Stomach smooth muscle (tissue), 2 donors: ENCODE measurements around the gene XRN2.

ENCODE experiments used
- H3K27ac ChIP-seq: one replicate; pipeline ENCODE4 v1.7.0; 2013; ENCODE audit warnings: mild to moderate bottlenecking, low read length, inconsistent platforms
- H3K27me3 ChIP-seq, 2 donors: one replicate each; pipeline ENCODE4 v1.7.0; 2013; ENCODE audit warnings: low read length in 2 of 2; ENCODE audit not compliant: insufficient read depth in 2 of 2, control insufficient read depth in 1 of 2
- H3K36me3 ChIP-seq, 2 donors: one replicate each; pipeline ENCODE4 v1.7.0; 2013; ENCODE audit warnings: low read length in 2 of 2; ENCODE audit not compliant: control insufficient read depth in 2 of 2, insufficient read depth in 2 of 2
- H3K4me1 ChIP-seq: one replicate; pipeline ENCODE4 v1.7.0; 2013; ENCODE audit warnings: low read length; ENCODE audit not compliant: control insufficient read depth, insufficient read depth
- H3K4me3 ChIP-seq, 2 donors: one replicate each; pipeline ENCODE4 v1.7.0; 2013; ENCODE audit warnings: low read length in 2 of 2
- H3K9ac ChIP-seq, 2 donors: one replicate each; pipeline ENCODE4 v1.7.0; 2013; ENCODE audit warnings: low read length in 2 of 2, mild to moderate bottlenecking in 1 of 2
- H3K9me3 ChIP-seq, 2 donors: one replicate each; pipeline ENCODE4 v1.7.0; 2013; ENCODE audit warnings: low read length in 2 of 2; ENCODE audit not compliant: control insufficient read depth in 2 of 2
- donor health status: healthy.
- donor health status: Pancreatic carcinoma.

Gene XRN2

DNA sequence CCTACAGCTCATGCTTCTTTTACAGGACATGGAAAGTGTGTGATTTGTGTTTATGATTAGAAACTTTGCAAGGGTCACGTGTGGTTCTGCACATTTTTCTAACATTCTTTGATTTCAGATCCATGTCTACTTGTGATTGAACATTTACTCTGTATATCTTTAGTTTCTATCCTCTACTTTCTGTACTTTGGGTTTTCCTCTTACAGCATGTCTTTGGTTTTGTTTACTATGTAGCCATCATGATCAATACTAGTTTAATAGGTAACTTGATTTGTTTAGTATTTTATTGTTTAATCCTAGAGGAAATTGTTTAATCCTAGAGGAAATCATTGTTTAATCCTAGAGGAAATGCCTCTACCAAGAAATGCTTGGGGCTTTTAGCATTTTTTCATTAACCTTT lies 41.8 kb downstream of the XRN2 start:
- Histone ChIP-seq H3K36me3 (peaks cover 23 to 45% of the 10 kb centered on the region in 2 donors), H3K27ac (no peak overlapping the region), H3K4me3 (no peak overlapping the region), H3K27me3 (no peaks in the 10 kb centered on the region), H3K4me1 (no peaks in the 10 kb centered on the region), H3K9ac (no peak overlapping the region), H3K9me3 (no peaks in the 10 kb centered on the region)

DNA sequence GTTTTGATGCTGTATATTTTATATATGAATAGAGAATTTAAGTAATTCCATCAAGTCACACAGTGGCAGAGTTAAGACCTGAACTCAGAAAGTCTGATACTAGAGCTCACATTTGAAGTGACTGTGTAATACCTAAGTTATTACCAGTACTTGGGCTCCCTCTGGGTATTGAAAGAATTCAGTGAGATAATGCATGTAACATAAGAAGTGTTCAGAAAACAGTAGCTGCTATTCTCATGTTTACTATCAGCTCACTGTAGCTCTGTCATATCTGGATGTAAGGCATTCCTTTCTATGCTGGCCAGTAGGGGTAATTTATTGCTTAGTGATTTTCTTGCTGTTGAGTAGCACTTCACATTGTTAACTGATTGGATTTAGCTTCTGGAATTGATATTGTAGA lies 49.6 kb downstream of the XRN2 start:
- Histone ChIP-seq H3K4me1 (no peaks in the 10 kb centered on the region), H3K9me3 (no peaks in the 10 kb centered on the region), H3K36me3 (peaks cover 10 to 23% of the 10 kb centered on the region in 2 donors), H3K27me3 (no peaks in the 10 kb centered on the region), H3K4me3 (no peak overlapping the region), H3K9ac (no peak overlapping the region), H3K27ac (no peak overlapping the region)

DNA sequence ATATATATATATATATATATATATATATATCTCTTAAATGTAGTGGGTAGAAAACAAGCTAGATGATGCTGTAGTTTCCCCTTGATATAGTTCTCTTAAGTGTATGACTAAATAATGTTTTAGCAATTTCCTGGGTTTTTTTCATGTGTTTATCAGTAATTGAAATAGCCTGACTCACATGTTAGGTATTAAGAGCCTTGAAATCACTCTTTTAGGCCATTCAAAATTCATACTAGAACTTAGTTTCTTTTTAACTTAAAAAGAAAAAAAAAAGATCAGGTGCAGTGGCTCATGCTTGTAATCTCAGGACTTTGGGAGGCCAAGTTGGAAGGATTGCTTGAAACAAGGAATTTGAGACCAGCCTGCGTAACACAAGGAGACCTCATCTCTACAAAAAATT lies 50.1 kb downstream of the XRN2 start:
- Histone ChIP-seq H3K4me3 (no peak overlapping the region), H3K4me1 (no peaks in the 10 kb centered on the region), H3K36me3 (peaks cover 13 to 25% of the 10 kb centered on the region in 2 donors), H3K9ac (no peak overlapping the region), H3K27me3 (no peaks in the 10 kb centered on the region), H3K9me3 (no peaks in the 10 kb centered on the region), H3K27ac (no peak overlapping the region)

DNA sequence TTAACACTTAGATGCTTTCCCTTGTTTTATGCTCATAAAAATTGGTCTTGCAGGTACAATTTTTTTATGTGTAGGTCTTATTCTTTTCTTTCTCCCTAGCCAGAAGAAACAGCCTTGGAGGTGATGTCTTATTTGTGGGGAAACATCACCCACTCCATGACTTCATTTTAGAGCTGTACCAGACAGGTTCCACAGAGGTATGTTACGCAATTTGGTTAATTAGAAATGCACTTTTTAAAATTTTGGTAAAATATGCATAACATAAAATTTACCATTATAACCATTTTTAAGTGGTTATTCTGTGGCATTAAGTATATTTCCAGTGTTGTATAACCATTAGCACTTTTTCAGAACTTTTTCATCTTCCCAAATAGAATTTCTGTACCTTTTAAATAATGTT lies 52.9 kb downstream of the XRN2 start:
- H3K36me3 ChIP-seq: peaks cover 16 to 28% of the 10 kb centered on the region in 2 donors
- H3K27ac ChIP-seq: no peak overlapping the region
- no peak overlapping the region for H3K4me3 ChIP-seq
- no peaks in the 10 kb centered on the region for H3K27me3 ChIP-seq
- no peak overlapping the region for H3K9ac ChIP-seq
- H3K9me3 ChIP-seq: no peaks in the 10 kb centered on the region
- H3K4me1 ChIP-seq: no peaks in the 10 kb centered on the region

DNA sequence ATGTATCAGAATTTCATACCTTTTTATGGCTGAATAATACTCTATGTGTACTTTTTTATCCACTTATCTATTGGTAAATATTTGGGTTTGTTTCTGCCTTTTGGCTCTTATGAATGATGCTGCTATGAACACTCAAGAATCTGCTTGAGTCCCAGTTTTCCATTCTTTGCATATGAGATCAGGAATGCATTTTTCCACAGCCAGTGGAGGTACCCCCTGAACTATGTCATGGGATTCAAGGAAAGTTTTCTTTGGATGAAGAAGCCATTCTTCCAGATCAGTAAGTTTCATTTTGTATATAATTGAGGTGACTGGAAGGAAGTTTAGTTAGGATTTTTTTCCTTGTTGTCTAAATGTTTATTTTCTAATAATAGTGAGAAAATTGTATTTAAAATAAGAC lies 53.3 kb downstream of the XRN2 start:
- Histone ChIP-seq H3K36me3 (peaks cover 16 to 28% of the 10 kb centered on the region in 2 donors), H3K27ac (no peak overlapping the region), H3K4me1 (no peaks in the 10 kb centered on the region), H3K4me3 (no peak overlapping the region), H3K27me3 (no peaks in the 10 kb centered on the region), H3K9ac (no peak overlapping the region), H3K9me3 (no peaks in the 10 kb centered on the region)

DNA sequence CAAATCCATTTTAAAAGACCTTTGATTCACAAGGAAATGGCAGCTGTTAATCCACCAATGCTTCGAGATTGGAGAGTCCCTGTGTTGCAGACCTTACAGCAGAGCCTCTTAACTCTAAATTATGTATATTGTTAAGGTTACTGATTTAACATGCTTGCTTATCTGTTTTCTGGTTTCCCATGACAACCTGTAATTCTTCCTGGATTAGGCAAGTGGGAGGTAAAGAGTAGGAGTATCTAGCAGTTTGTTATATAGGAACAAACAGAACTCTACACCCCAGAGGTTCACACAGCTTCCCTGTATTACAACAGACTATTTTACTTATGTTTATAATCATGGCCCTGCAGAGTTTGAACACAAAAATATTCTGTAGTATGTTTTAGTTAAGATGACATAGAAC lies 54.7 kb downstream of the XRN2 start:
- Histone ChIP-seq H3K27me3 (no peaks in the 10 kb centered on the region), H3K9ac (no peak overlapping the region), H3K4me3 (no peak overlapping the region), H3K27ac (no peak overlapping the region), H3K9me3 (no peaks in the 10 kb centered on the region), H3K36me3 (peaks cover 21 to 33% of the 10 kb centered on the region in 2 donors), H3K4me1 (no peaks in the 10 kb centered on the region)

DNA sequence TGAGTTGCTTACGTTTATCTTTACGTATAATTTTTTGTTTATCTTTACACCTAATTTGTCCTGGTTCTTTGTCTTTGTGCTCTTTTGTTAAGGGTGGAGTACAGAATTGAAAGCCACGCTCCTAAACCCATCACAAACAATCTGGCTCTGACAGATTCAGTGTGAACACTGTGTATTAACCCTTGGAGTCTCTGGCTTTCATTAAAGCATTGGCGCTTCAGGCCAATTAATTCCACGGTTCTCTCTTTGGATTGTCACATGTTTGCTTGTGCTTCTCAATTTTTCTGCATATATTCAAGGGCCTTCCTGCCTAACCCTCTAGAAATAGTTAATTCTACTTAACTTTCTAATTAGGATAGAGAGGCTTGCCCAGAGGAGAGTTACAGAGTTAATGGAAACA lies 55.6 kb downstream of the XRN2 start:
- Histone ChIP-seq H3K36me3 (peaks cover 24 to 40% of the 10 kb centered on the region in 2 donors), H3K9me3 (no peaks in the 10 kb centered on the region), H3K9ac (no peak overlapping the region), H3K27ac (no peak overlapping the region), H3K4me1 (no peaks in the 10 kb centered on the region), H3K4me3 (no peak overlapping the region), H3K27me3 (no peaks in the 10 kb centered on the region)

DNA sequence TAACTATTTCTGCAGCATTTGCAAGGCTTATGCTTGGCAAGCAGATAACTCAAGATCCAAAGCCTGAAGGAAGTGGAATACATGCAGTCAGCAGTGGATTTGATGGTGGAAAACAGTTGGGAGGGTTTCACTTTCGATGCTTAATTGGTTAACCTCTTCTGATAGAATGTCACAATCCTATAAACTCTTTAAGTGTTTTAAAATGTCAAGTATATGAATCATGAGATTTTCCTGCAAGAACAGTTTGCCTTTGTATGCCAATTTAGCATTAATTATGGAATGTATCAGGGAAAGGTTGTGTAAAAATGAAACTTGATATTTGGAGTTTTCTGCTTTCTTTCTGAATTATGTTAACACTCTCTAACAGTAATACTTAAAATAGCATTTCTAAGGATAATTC lies 57.6 kb downstream of the XRN2 start:
- peaks cover 22 to 45% of the 10 kb centered on the region in 2 donors for H3K36me3 ChIP-seq
- no peaks in the 10 kb centered on the region for H3K9me3 ChIP-seq
- no peaks in the 10 kb centered on the region for H3K4me1 ChIP-seq
- H3K4me3 ChIP-seq: no peak overlapping the region
- no peak overlapping the region for H3K27ac ChIP-seq
- H3K27me3 ChIP-seq: no peaks in the 10 kb centered on the region
- H3K9ac ChIP-seq: no peak overlapping the region

DNA sequence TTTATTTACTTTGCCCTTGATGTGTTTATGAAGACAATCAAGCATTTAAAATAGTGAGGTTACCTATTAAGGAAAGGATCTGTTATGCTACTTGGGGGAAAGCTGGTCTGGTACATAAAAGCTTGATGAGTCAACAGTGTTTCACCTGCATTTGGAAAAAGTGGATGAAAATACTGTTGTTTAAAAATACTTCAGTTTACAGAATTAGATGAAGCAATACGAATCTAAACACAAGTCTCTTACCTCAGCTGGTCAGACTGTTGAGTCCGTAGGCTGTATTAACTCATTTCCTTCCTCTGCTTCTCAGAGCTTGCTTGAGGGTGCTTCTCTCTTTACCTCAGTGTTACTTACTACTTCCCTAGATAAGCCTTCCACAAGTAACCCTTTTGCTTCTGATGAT lies 58.1 kb downstream of the XRN2 start:
- Histone ChIP-seq H3K4me1 (no peaks in the 10 kb centered on the region), H3K4me3 (no peak overlapping the region), H3K27me3 (no peaks in the 10 kb centered on the region), H3K27ac (no peak overlapping the region), H3K9me3 (no peaks in the 10 kb centered on the region), H3K36me3 (peaks cover 22 to 45% of the 10 kb centered on the region in 2 donors), H3K9ac (no peak overlapping the region)

DNA sequence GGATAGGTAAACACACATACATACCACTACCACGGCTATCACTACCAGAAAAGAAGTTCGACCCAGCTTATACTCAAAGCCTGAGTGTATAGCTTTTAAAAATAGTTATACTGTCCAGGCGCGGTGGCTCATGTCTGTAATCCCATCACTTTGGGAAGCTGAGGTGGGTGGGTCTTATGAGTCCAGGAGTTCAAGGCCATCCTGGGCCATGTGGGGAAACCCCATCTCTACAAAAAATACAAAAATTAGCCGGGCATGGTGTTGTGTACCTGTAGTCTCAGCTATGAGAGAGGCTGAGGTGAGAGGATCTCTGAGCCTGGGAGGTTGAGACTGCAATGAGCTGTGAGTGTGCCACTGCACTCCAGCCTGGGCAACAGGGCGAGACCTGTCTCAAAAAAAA lies 61.3 kb downstream of the XRN2 start:
- Histone ChIP-seq H3K27me3 (no peaks in the 10 kb centered on the region), H3K9me3 (no peaks in the 10 kb centered on the region), H3K4me1 (no peaks in the 10 kb centered on the region), H3K9ac (no peak overlapping the region), H3K4me3 (no peak overlapping the region), H3K27ac (no peak overlapping the region), H3K36me3 (peaks cover 19 to 41% of the 10 kb centered on the region in 2 donors)

DNA sequence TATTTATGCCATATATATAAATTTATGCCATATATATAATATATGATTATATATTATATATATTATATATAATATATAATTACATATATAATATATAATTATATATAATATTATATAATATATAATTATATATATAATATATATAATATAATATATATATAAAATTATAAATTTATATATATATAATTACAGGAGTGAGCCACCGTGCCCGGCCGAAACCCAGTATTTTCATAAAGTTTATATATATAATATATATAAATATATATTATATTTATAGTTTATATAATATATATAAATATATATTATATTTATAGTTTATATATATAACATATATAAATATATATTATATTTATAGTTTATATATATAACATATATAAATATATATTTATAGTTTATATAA lies 62.6 kb downstream of the XRN2 start:
- Histone ChIP-seq H3K4me1 (no peaks in the 10 kb centered on the region), H3K9me3 (no peaks in the 10 kb centered on the region), H3K36me3 (peaks cover 16 to 34% of the 10 kb centered on the region in 2 donors), H3K4me3 (no peak overlapping the region), H3K9ac (no peak overlapping the region), H3K27ac (no peak overlapping the region), H3K27me3 (no peaks in the 10 kb centered on the region)
